C4-2B (cell line): Measurements from ENCODE around the gene RPS21.

Experiments
- CTCF ChIP-seq: fragments of 450-650 bp; conservative IDR thresholded peaks from 2 replicates; pipeline ENCODE4 v1.5.1; 2017; ENCODE audit warnings: mild to moderate bottlenecking
- ZFX ChIP-seq: fragments of 450-650 bp; IDR thresholded peaks from 2 replicates; pipeline ENCODE4 v1.6.1; 2017

GRCh38 chr20:62388839-62389600 is 2.1 kb downstream of the RPS21 start:
- TF ChIP-seq CTCF (no peak; the same call in 1 of the 2 replicates), ZFX (no peak)
